NCI-H146 (cell line): ENCODE measurements around the gene KRTAP16-1.
"Not testable (repeated sequence)": the region's sequence is repeated elsewhere in the genome, so short reads cannot be mapped to it uniquely, and the experiment has no call there.

ENCODE experiments used
- DNase-seq: peaks from one replicate; lab custom pipeline; 2025; lab: John Stamatoyannopoulos, UW

Gene KRTAP16-1

DNA sequence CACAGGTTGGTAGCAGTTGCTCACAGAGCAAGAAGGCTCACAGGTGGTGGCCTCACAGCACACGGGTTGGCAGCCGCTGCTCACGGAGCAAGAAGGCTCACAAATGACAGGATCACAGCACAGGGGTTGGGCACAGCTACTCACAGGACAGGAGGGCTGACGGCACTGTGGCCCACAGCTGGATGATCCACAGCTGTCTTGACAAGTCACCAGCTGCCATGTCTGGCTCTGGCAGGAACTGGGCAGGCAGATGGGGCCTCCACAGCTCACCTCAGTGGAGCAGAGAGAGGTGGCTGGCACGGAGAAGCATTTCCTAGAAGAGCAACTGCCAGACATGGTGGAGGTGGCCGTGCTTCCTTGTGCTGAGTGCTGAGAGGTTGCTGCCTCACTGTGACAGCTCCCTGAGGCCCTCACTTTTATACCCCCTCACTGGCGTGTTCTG is at the start of gene KRTAP16-1:
TSS of gene KRTAP16-1 (minus strand) at position 392 of the 442 bp plus-strand sequence. CDS start at position 336, 56 bp downstream.
- no peak for DNase-seq

DNA sequence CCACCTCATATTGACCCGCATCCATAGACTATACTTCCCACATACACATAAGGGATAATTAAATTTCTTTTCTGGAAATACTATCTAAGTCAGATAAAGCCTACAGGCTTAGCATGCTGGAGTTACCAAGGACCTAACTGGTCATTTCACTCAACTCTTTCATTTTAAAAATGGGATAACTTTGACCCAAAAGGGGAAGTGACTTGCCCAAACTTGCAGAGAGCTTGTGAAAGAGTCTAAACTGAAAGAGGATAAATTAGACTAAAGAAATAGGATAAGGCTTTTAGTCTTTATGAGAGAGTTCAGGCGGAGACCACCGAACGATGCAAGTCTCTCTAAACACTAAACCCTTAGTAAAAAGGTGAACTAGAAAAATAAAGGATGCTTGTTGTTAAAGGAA is 45.4 kb upstream of the KRTAP16-1 start:
- no peak for DNase-seq

GRCh38 chr17:41352597-41353366 is 43.7 kb upstream of the KRTAP16-1 start:
- no peak for DNase-seq

DNA sequence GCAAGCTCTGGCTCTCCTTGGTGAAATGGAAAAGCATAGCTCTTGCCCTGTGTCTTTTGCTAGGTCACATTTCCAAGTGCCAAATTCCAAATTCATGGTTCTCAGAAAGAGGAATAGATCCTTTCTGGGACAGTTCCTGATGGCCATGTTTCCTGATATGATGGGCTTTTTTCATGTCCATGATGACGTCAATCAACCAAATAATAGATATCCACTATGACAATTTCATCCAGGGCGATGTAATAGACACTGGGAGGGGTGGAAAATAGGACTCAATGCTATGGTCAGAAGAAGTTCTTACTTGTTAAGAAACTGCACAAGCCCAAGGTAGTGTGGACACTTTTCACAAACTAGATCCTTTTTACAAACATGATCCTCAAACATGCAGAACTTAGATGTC is 42.1 kb upstream of the KRTAP16-1 start:
- no peak for DNase-seq

GRCh38 chr17:41350381-41350878 is 41.3 kb upstream of the KRTAP16-1 start, which contains the start of gene KRT33A:
TSS of gene KRT33A (minus strand) at chr17:41350828. CDS start at chr17:41350767, 61 bp downstream.
- not testable (repeated sequence) for DNase-seq

DNA sequence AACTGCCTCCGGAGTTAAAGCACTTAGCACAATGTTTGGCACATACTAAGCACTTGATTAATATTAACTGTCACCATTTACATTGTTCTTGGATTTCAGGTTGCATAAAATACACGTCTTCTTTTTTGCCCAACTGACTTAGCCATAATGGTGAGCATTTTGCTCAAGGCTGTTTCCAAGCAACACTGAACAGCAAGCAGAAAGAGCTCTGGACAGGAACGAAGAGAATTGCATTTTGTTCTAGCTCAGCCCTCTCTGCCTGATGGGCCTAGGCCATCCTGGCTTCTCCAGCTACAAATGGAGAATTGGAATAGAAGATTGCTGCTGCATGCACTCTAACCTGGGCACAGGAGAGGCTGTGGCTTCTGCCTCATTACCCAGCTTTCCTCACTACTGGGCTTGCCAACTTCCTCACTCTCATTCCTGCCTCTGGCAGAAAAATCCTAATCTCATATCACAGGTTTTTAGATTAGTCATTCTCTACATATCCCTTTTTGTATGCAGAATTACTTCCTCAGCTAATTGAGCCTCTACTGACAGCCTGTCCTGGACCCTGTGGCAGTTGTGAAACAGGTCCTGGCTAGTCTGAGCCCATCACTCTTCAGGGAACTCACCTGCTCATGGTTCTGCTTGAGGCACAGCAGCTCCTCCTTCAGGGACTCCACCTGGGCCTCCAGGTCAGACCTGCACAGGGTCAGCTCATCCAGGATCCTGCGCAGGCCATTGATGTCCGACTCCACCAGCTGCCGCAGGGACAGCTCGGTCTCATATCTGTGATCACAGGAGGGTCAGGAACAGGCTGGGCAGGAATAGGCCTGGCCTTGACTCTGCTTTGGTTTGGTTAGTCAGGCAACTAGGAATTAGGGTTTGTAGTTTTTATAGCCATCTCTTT is 39.0 kb upstream of the KRTAP16-1 start:
- no peak for DNase-seq

DNA sequence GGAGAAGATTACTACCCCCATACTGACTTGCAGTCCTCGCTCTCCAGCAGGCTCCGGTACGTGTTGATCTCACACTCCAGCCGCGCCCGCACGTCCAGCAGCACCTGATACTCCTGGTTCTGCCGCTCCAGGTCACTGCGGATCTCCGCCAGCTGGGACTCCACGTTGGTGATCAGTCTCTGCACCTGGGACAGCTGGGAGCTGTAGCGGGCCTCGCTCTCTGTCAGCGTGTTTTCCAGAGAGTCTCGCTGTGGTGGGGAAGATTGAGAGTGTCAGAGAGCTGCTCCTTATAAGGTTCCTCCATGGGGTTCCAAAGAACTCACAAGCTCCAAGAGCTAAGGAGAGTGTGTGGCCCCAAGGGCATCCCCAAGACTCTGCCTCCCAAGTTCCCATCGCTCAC is 37.3 kb upstream of the KRTAP16-1 start:
- DNase-seq = not testable (repeated sequence)

- no peak for DNase-seq
These were observed 36.9 kb upstream of the KRTAP16-1 start for GRCh38 chr17:41345992-41346391.

GRCh38 chr17:41343029-41343428 is 33.9 kb upstream of the KRTAP16-1 start:
- DNase-seq = no peak

- DNase-seq = no peak
These were observed 32.1 kb upstream of the KRTAP16-1 start for GRCh38 chr17:41340934-41341861.

GRCh38 chr17:41340494-41340893 is 31.4 kb upstream of the KRTAP16-1 start:
- no peak for DNase-seq

GRCh38 chr17:41339571-41340172 is 30.6 kb upstream of the KRTAP16-1 start:
- no peak for DNase-seq

DNA sequence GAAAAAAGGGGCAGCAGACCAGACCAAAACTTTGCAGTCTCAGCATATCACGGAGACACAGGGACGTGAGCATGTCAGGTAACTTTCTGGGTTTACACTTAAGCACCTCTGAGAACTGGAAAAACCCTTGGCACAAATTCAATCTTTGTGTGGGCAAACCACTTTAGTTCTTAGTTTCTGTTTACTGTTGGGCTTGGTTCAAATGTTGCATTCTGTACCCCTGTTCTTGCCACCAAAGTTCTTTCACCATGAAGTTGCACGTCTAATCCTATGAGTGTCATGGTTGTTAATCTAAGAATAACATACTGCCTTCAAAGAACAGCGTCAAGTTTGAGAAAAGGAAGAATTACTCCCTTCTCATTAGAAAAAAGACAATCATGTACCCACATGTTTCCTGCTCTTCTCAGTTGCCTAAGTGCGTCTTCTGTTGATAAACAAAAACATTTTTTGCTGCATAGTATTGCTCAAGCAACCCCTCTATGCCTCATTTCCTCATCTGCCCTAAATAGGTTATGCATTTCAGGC is 29.9 kb upstream of the KRTAP16-1 start:
- no peak for DNase-seq

DNA sequence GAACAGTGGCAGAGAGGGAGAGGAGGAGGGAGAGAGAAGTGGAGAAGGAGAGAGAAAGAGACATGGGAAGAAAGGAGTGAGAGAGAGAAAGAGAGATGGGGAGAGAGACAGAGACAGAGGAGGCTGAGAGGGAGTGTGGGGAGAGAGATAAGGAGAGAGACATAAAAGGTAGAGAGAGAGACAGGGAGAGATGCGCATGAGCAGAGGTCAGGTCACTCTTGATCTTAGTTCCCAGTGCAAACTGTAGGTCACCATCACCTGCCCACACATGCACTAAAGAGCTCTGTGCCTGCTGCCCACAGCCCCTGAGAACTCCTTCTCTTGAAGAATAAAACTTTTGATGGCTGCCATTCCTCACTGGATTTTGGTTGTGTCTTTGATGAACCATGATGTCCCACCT is 26.6 kb upstream of the KRTAP16-1 start:
- no peak for DNase-seq

- no peak for DNase-seq
These were observed 25.5 kb upstream of the KRTAP16-1 start for GRCh38 chr17:41334385-41335305.

GRCh38 chr17:41333836-41334235 is 24.7 kb upstream of the KRTAP16-1 start:
- DNase-seq = no peak

GRCh38 chr17:41333098-41333497 is 24.0 kb upstream of the KRTAP16-1 start:
- no peak for DNase-seq

GRCh38 chr17:41332239-41332638 is 23.1 kb upstream of the KRTAP16-1 start:
- no peak for DNase-seq

- DNase-seq = no peak
These were observed 22.5 kb upstream of the KRTAP16-1 start for GRCh38 chr17:41331606-41332005.
